Neural cell (in vitro differentiated cells): ENCODE data around the gene F7. TPM values are rescaled to one million over a fixed set of nuclear protein-coding genes. Genes with fewer than 3 reads are reported as not detected.

Experiments
- H2AFZ ChIP-seq: fragments of 200-600, 300-800 bp; sonication (generic), shearing (Covaris generic); 2 replicates; pipeline ENCODE4 v1.6.0; 2014; ENCODE audit warnings: low read depth, mild to moderate bottlenecking, antibody characterized with exemption, low read length, moderate library complexity
- H3F3A ChIP-seq: fragments of 200-600 bp; shearing (Covaris generic); 2 replicates; pipeline ENCODE4 v1.6.1; 2016; ENCODE audit warnings: mild to moderate bottlenecking, moderate library complexity, mixed read lengths, antibody characterized with exemption, low read length; ENCODE audit not compliant: insufficient read depth, poor library complexity, severe bottlenecking
- H3K27ac ChIP-seq: fragments of 200-600, 300-800 bp; sonication (generic), shearing (Covaris generic); 2 replicates; pipeline ENCODE4 v1.5.1; 2014; ENCODE audit warnings: mild to moderate bottlenecking, low read length, moderate library complexity
- H3K27me3 ChIP-seq: fragments of 300-800, 200-600 bp; sonication (generic), shearing (Covaris generic); 2 replicates; pipeline ENCODE4 v1.6.0; 2014; ENCODE audit warnings: mild to moderate bottlenecking, low read depth, low read length, moderate library complexity; ENCODE audit not compliant: insufficient read depth
- H3K36me3 ChIP-seq: fragments of 300-800, 200-600 bp; sonication (generic), shearing (Covaris generic); 2 replicates; pipeline ENCODE4 v1.5.1; 2014; ENCODE audit warnings: mild to moderate bottlenecking, antibody characterized with exemption, low read length, moderate library complexity; ENCODE audit not compliant: insufficient read depth
- H3K4me2 ChIP-seq: fragments of 300-800, 200-600 bp; sonication (generic), shearing (Covaris generic); 2 replicates; pipeline ENCODE4 v1.6.0; 2014; ENCODE audit warnings: mild to moderate bottlenecking, low read length
- H3K4me3 ChIP-seq: fragments of 300-800, 200-600 bp; sonication (generic), shearing (Covaris generic); 2 replicates; pipeline ENCODE4 v1.5.1; 2014; ENCODE audit warnings: mild to moderate bottlenecking, low read length, moderate library complexity
- H3K79me2 ChIP-seq: fragments of 200-600 bp; shearing (Covaris generic); replicated peaks from 2 replicates; pipeline ENCODE4 v1.6.0; 2014; ENCODE audit warnings: mild to moderate bottlenecking, low read length, moderate library complexity; ENCODE audit not compliant: insufficient read depth
- H3K9ac ChIP-seq: fragments of 300-800, 200-600 bp; sonication (generic), shearing (Covaris generic); 2 replicates; pipeline ENCODE4 v1.6.1; 2016; ENCODE audit warnings: mild to moderate bottlenecking, low read length, mixed read lengths
- H3K9me2 ChIP-seq: fragments of 200-600 bp; shearing (Covaris generic); 2 replicates; pipeline ENCODE4 v1.6.1; 2016; ENCODE audit warnings: mild to moderate bottlenecking, low read length, mixed read lengths; ENCODE audit not compliant: insufficient read depth
- H3K9me3 ChIP-seq: fragments of 200-600, 300-800 bp; sonication (generic), shearing (Covaris generic); 2 replicates; pipeline ENCODE4 v1.6.1; 2016; ENCODE audit warnings: mild to moderate bottlenecking, mixed run types, low read length, moderate library complexity, mixed read lengths
- H4K20me1 ChIP-seq: fragments of 200-600 bp; shearing (Covaris generic); 2 replicates; pipeline ENCODE4 v1.6.1; 2016; ENCODE audit warnings: mild to moderate bottlenecking, mixed run types; ENCODE audit not compliant: insufficient read depth
- CTCF ChIP-seq: fragments of 450-650 bp; IDR thresholded peaks from 2 replicates; pipeline ENCODE4 v1.5.1; 2014; ENCODE audit warnings: antibody characterized with exemption, mild to moderate bottlenecking, moderate library complexity; ENCODE audit not compliant: poor library complexity, severe bottlenecking
- EP300 ChIP-seq: fragments of 450-650 bp; conservative IDR thresholded peaks from 2 replicates; pipeline ENCODE4 v1.6.1; 2014; ENCODE audit warnings: antibody characterized with exemption, mild to moderate bottlenecking, moderate library complexity; ENCODE audit not compliant: poor library complexity, severe bottlenecking
- EZH2 ChIP-seq: fragments of 200-600, 300-800 bp; shearing (Covaris generic), sonication (generic); IDR thresholded peaks from 2 replicates; pipeline ENCODE4 v1.6.1; 2014; ENCODE audit warnings: antibody characterized with exemption, low read length, borderline replicate concordance, mild to moderate bottlenecking; ENCODE audit not compliant: insufficient read depth, poor library complexity, severe bottlenecking
- MXI1 ChIP-seq: fragments of 450-650 bp; conservative IDR thresholded peaks from 2 replicates; pipeline ENCODE4 v1.6.1; 2014; ENCODE audit warnings: antibody characterized with exemption, mild to moderate bottlenecking; ENCODE audit not compliant: poor library complexity, severe bottlenecking
- POLR2AphosphoS5 ChIP-seq: IDR thresholded peaks from 2 replicates; pipeline ENCODE4 v1.6.1; 2012
- RAD21 ChIP-seq: fragments of 450-650 bp; conservative IDR thresholded peaks from 2 replicates; pipeline ENCODE4 v1.6.1; 2014; ENCODE audit warnings: antibody characterized with exemption, mild to moderate bottlenecking, moderate library complexity
- REST ChIP-seq: IDR thresholded peaks from 2 replicates; pipeline ENCODE4 v1.6.1; 2012; ENCODE audit warnings: borderline replicate concordance
- SMC3 ChIP-seq: fragments of 450-650 bp; conservative IDR thresholded peaks from 2 replicates; pipeline ENCODE4 v1.6.1; 2014; ENCODE audit warnings: antibody characterized with exemption, mild to moderate bottlenecking, moderate library complexity; ENCODE audit not compliant: poor library complexity
- TAF1 ChIP-seq: IDR thresholded peaks from 2 replicates; pipeline ENCODE4 v1.6.1; 2012; ENCODE audit warnings: low read depth
- polyA plus RNA-seq: library from polyadenylated mRNA; depleted of rRNA; stranded (reverse); fragments of >200 nt; gene quantifications from 2 replicates; pipeline ENCODE4 v1.2.3, GENCODE V29; 2014

The F7 gene
- polyA plus RNA-seq, 1 donor from 2014 or later: 0.32 TPM

GRCh38 chr13:113090806-113091205 is 14.8 kb upstream of the F7 start:
- TF ChIP-seq CTCF (no peak), SMC3 (no peak), RAD21 (no peak), REST (no peak)
- Histone ChIP-seq H2AFZ (no peak overlapping the region), H3K36me3 (no peaks in the 10 kb centered on the region), H3K9me2 (no peaks in the 10 kb centered on the region), H3F3A (no peaks in the 10 kb centered on the region), H3K27ac (no peak overlapping the region), H4K20me1 (no peaks in the 10 kb centered on the region), H3K9ac (no peak overlapping the region), H3K4me2 (no peak overlapping the region), H3K79me2 (no peaks in the 10 kb centered on the region), H3K27me3 (no peaks in the 10 kb centered on the region), H3K4me3 (no peak overlapping the region), H3K9me3 (no peaks in the 10 kb centered on the region)

- Histone ChIP-seq H3K27ac (no peak overlapping the region), H3K4me3 (no peak overlapping the region), H3K27me3 (no peaks in the 10 kb centered on the region), H3K9me3 (no peaks in the 10 kb centered on the region), H3K4me2 (no peak overlapping the region), H3K9ac (no peak overlapping the region), H3F3A (no peaks in the 10 kb centered on the region), H2AFZ (no peak overlapping the region), H4K20me1 (no peaks in the 10 kb centered on the region), H3K79me2 (no peaks in the 10 kb centered on the region), H3K36me3 (no peaks in the 10 kb centered on the region), H3K9me2 (no peaks in the 10 kb centered on the region)
- TF ChIP-seq TAF1: no peak
- TF ChIP-seq RAD21: no peak
- TF ChIP-seq REST: no peak
- no peak for TF ChIP-seq CTCF
- no peak for TF ChIP-seq EP300
- no peak for TF ChIP-seq MXI1
- no peak for TF ChIP-seq POLR2AphosphoS5
- TF ChIP-seq EZH2: no peak
- TF ChIP-seq SMC3: no peak
Measured at GRCh38 chr13:113091211-113091771, 14.3 kb upstream of the F7 start.
